Measurements from ENCODE around the gene MFF.

The MFF gene

GRCh38 chr2:227324995-227325838 lies at the start of gene MFF:
MFF (plus strand) TSS chr2:227325251; CDS start chr2:227330666, 5,415 bp downstream.
- peaks cover 51% of the 10 kb centered on the region for H3K4me1 Mint-ChIP-seq (ENCODE audit: low read depth)
- no peaks in the 10 kb centered on the region for H3K27me3 Mint-ChIP-seq
- peak within 1 kb of the TSS; percentile 93 for H3K4me3 Mint-ChIP-seq
- H3K9me3 Mint-ChIP-seq: peaks cover 3% of the 10 kb centered on the region
- peak within 1 kb of the TSS; percentile 89 for H3K27ac Mint-ChIP-seq
- peaks cover 15% of the 10 kb centered on the region for H3K36me3 Mint-ChIP-seq (ENCODE audit: low read depth)

GRCh38 chr2:227280895-227281294 lies 44.2 kb upstream of the MFF start:
- Mint-ChIP-seq H3K27me3 (no peaks in the 10 kb centered on the region), H3K4me3 (no peak overlapping the region), H3K27ac (no peak overlapping the region), H3K4me1 (ENCODE audit: low read depth) (no peaks in the 10 kb centered on the region), H3K36me3 (ENCODE audit: low read depth) (no peaks in the 10 kb centered on the region), H3K9me3 (peaks cover 6% of the 10 kb centered on the region)

DNA sequence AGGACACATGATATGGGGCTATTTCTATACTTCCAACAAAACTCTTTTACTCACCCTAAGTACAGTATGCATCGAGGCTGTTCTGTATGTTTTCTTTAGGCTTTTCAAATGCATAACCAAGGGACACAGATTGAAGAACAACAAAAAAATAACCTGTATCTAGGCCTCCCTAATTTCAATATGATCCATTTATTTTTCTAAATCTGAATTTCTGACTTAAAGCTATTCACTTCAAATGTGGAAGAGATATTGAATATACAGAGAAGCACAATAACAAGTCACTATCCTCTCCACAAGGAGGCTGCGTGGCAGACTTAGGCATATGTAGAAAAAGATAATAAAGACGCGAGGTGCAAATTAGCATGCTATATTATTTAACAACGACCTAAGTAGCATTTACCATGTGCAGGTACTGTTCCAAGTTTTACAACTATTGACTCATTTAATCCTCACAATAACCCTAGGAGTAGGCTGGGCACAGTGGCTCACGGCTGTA lies 39.3 kb upstream of the MFF start:
- no peaks in the 10 kb centered on the region for H3K36me3 Mint-ChIP-seq (ENCODE audit: low read depth)

DNA sequence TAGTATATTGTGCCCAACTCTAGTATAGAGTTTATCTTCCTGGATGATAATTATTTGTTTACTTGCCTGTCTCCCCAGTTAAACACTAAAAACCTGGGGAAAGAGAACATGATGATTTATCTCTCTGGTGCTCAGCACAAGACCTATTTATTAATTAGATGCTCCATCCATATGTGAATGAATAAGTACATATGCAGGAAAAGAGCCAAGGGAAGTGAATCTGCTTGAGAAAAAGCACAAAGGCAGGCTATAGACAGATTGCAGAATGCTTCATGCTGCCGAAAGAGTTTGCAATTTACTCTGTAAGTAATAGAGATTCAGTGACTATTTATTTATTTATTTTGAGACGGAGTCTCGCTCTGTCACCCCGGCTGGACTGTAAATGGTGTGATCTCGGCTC lies 37.3 kb upstream of the MFF start:
- no peak overlapping the region for H3K4me3 Mint-ChIP-seq
- no peak overlapping the region for H3K27ac Mint-ChIP-seq
- H3K36me3 Mint-ChIP-seq (ENCODE audit: low read depth): no peaks in the 10 kb centered on the region
- H3K27me3 Mint-ChIP-seq: no peaks in the 10 kb centered on the region
- H3K9me3 Mint-ChIP-seq: peaks cover 5% of the 10 kb centered on the region
- H3K4me1 Mint-ChIP-seq (ENCODE audit: low read depth): no peaks in the 10 kb centered on the region

More for the DNA sequence above, 39.3 kb upstream of the MFF start:
- no peak overlapping the region for H3K4me3 Mint-ChIP-seq
- peaks cover 6% of the 10 kb centered on the region for H3K9me3 Mint-ChIP-seq
- no peak overlapping the region for H3K27ac Mint-ChIP-seq
- no peaks in the 10 kb centered on the region for H3K27me3 Mint-ChIP-seq
- no peaks in the 10 kb centered on the region for H3K4me1 Mint-ChIP-seq (ENCODE audit: low read depth)

- H3K4me1 Mint-ChIP-seq (ENCODE audit: low read depth): no peaks in the 10 kb centered on the region
- H3K27me3 Mint-ChIP-seq: no peaks in the 10 kb centered on the region
- no peak overlapping the region for H3K4me3 Mint-ChIP-seq
- no peaks in the 10 kb centered on the region for H3K36me3 Mint-ChIP-seq (ENCODE audit: low read depth)
- no peaks in the 10 kb centered on the region for H3K9me3 Mint-ChIP-seq
- H3K27ac Mint-ChIP-seq: no peak overlapping the region
Measured at GRCh38 chr2:227292314-227292713, 32.7 kb upstream of the MFF start.

- no peaks in the 10 kb centered on the region for H3K27me3 Mint-ChIP-seq
Measured at GRCh38 chr2:227293531-227293930, 31.5 kb upstream of the MFF start.

DNA sequence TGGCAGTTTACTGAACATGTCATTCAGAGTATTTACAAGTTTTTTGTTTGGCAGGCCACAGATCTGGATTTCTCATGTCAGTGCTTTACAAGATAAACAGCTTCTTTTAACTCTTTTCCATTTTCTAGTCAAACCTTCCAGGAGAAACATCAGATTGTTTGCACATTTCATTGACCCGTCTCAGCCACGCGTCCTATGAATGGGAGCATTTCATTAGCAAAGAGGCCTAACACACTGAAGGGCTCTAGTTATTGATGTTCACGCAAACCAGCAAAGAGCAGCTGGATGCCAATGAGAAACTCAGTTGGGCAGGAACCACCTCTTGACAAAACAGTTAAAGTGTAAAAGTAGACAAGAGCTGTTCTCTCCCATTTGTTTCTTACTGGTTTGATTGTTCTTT lies 29.2 kb upstream of the MFF start:
- H3K27me3 Mint-ChIP-seq: no peaks in the 10 kb centered on the region
- no peaks in the 10 kb centered on the region for H3K4me1 Mint-ChIP-seq (ENCODE audit: low read depth)
- no peaks in the 10 kb centered on the region for H3K36me3 Mint-ChIP-seq (ENCODE audit: low read depth)
- no peak overlapping the region for H3K27ac Mint-ChIP-seq
- H3K9me3 Mint-ChIP-seq: no peaks in the 10 kb centered on the region
- no peak overlapping the region for H3K4me3 Mint-ChIP-seq

More at GRCh38 chr2:227293531-227293930, 31.5 kb upstream of the MFF start:
- Mint-ChIP-seq H3K4me3 (no peak overlapping the region), H3K9me3 (no peaks in the 10 kb centered on the region), H3K36me3 (ENCODE audit: low read depth) (no peaks in the 10 kb centered on the region), H3K27ac (no peak overlapping the region), H3K4me1 (ENCODE audit: low read depth) (no peaks in the 10 kb centered on the region)

DNA sequence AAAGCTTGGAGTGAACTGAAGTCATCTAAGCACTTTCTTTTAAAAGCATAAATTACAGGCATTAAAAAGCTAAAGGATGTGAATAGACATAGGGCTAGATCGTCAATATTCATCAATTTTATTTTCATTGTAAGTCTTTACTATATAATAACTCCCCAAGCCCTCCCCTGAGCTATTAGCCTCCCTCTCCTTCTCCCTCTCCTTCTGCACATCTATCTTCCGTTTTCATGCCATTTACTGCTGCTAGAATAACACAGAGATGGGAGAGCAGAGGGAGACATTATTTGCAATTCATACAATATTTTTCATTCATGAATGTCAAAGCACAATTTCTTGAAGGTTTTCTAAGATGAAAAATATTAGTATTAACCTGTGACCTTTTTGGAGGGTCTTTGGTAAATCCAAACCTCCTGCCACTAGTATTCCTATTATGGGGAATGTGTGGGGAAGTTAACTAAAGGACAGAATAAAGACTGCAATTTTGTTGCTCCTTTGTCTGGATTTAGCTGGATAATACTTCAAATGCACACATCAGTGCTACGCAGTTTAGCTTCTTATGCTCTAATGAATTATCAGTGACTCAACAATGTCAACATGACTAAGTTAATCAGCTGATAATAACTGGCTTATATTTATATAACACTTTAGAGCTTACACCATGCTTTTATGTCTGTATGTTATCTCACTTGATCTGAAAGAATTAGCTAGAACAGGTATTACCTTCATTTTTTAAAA lies 28.2 kb upstream of the MFF start:
- H3K4me3 Mint-ChIP-seq: no peak overlapping the region
- no peaks in the 10 kb centered on the region for H3K4me1 Mint-ChIP-seq (ENCODE audit: low read depth)
- no peaks in the 10 kb centered on the region for H3K9me3 Mint-ChIP-seq
- H3K36me3 Mint-ChIP-seq (ENCODE audit: low read depth): no peaks in the 10 kb centered on the region
- H3K27ac Mint-ChIP-seq: no peak overlapping the region
- no peaks in the 10 kb centered on the region for H3K27me3 Mint-ChIP-seq

- Mint-ChIP-seq H3K27ac (no peak overlapping the region), H3K9me3 (no peaks in the 10 kb centered on the region), H3K27me3 (no peaks in the 10 kb centered on the region), H3K4me1 (ENCODE audit: low read depth) (no peaks in the 10 kb centered on the region), H3K36me3 (ENCODE audit: low read depth) (no peaks in the 10 kb centered on the region), H3K4me3 (no peak overlapping the region)
Measured at GRCh38 chr2:227301523-227301922, 23.5 kb upstream of the MFF start.

DNA sequence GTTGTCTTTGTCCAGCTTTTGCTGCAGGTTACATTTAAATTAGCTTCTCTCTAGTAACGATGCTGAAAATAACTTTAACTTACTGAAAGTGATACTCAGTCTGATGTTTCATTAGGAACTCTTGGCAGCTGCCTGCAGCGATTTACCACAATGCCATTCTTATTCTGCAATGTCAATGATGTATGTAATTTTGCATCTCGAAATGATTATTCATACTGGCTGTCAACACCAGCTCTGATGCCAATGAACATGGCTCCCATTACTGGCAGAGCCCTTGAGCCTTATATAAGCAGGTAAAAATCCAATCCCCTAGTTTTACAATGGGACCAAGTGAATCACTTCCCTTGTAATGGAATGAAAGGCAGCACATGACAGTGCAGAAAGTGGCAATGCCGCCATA lies 16.3 kb upstream of the MFF start:
- H3K36me3 Mint-ChIP-seq (ENCODE audit: low read depth): no peaks in the 10 kb centered on the region
- no peak overlapping the region for H3K4me3 Mint-ChIP-seq

GRCh38 chr2:227310756-227311110 lies 14.3 kb upstream of the MFF start:
- no peaks in the 10 kb centered on the region for H3K36me3 Mint-ChIP-seq (ENCODE audit: low read depth)
- no peaks in the 10 kb centered on the region for H3K9me3 Mint-ChIP-seq
- H3K27ac Mint-ChIP-seq: no peak overlapping the region
- no peak overlapping the region for H3K4me3 Mint-ChIP-seq
- H3K27me3 Mint-ChIP-seq: no peaks in the 10 kb centered on the region
- no peaks in the 10 kb centered on the region for H3K4me1 Mint-ChIP-seq (ENCODE audit: low read depth)

More for the DNA sequence above, 16.3 kb upstream of the MFF start:
- Mint-ChIP-seq H3K27me3 (no peaks in the 10 kb centered on the region), H3K9me3 (no peaks in the 10 kb centered on the region), H3K4me1 (ENCODE audit: low read depth) (no peaks in the 10 kb centered on the region), H3K27ac (no peak overlapping the region)

GRCh38 chr2:227311861-227312506 lies 13.1 kb upstream of the MFF start:
- Mint-ChIP-seq H3K36me3 (ENCODE audit: low read depth) (no peaks in the 10 kb centered on the region), H3K9me3 (peaks cover 1% of the 10 kb centered on the region), H3K4me1 (ENCODE audit: low read depth) (no peaks in the 10 kb centered on the region), H3K4me3 (no peak overlapping the region), H3K27ac (no peak overlapping the region), H3K27me3 (peaks cover 3% of the 10 kb centered on the region)

DNA sequence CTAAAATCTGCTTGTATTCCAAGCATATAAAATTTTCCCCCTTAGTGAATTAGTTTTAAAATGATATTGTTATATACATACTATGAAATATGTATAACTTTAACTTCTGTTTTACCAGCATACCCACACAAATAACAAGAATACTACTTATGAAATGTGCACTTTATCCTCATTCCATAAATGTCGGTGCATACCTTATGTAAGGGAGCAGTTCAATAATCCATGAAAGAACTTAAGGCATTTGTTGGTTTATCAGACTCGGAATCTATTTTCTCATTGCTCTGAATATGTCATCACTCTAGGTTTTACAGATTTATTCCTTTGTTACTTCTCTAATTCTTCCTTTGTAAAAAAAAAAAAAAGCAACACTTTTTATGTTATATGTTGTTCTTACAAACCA lies 12.5 kb upstream of the MFF start:
- Mint-ChIP-seq H3K36me3 (ENCODE audit: low read depth) (no peaks in the 10 kb centered on the region), H3K9me3 (peaks cover 7% of the 10 kb centered on the region), H3K27me3 (peaks cover 6% of the 10 kb centered on the region), H3K4me1 (ENCODE audit: low read depth) (no peaks in the 10 kb centered on the region), H3K27ac (no peak overlapping the region), H3K4me3 (no peak overlapping the region)

- H3K4me1 Mint-ChIP-seq (ENCODE audit: low read depth): no peaks in the 10 kb centered on the region
- H3K27me3 Mint-ChIP-seq: peaks cover 8% of the 10 kb centered on the region
- no peak overlapping the region for H3K4me3 Mint-ChIP-seq
- H3K36me3 Mint-ChIP-seq (ENCODE audit: low read depth): no peaks in the 10 kb centered on the region
- no peak overlapping the region for H3K27ac Mint-ChIP-seq
- peaks cover 10% of the 10 kb centered on the region for H3K9me3 Mint-ChIP-seq
Measured at GRCh38 chr2:227313310-227313709, 11.7 kb upstream of the MFF start.

- Mint-ChIP-seq H3K9me3 (peaks cover 14% of the 10 kb centered on the region), H3K27ac (no peak overlapping the region), H3K36me3 (ENCODE audit: low read depth) (no peaks in the 10 kb centered on the region), H3K27me3 (peaks cover 8% of the 10 kb centered on the region), H3K4me1 (ENCODE audit: low read depth) (peaks cover 2% of the 10 kb centered on the region), H3K4me3 (no peak overlapping the region)
Measured at GRCh38 chr2:227317834-227318233, 7.2 kb upstream of the MFF start.

Measured in stimulated activated naive CD8-positive, alpha-beta T cell treated with anti-CD3 and anti-CD28 coated beads, Interleukin-15, Interleukin-2, amounts not matched to agents 100 ng/mL and 50 ng/mL, for 24 hours (primary cell).